ENCODE results near the gene CRYGN. TPM values are rescaled to one million over a fixed set of nuclear protein-coding genes. Genes with fewer than 3 reads are reported as not detected.

Gene CRYGN
- polyA plus RNA-seq, 1 of the 3 experiments (the other 2 are of a cell fraction) = not detected

DNA sequence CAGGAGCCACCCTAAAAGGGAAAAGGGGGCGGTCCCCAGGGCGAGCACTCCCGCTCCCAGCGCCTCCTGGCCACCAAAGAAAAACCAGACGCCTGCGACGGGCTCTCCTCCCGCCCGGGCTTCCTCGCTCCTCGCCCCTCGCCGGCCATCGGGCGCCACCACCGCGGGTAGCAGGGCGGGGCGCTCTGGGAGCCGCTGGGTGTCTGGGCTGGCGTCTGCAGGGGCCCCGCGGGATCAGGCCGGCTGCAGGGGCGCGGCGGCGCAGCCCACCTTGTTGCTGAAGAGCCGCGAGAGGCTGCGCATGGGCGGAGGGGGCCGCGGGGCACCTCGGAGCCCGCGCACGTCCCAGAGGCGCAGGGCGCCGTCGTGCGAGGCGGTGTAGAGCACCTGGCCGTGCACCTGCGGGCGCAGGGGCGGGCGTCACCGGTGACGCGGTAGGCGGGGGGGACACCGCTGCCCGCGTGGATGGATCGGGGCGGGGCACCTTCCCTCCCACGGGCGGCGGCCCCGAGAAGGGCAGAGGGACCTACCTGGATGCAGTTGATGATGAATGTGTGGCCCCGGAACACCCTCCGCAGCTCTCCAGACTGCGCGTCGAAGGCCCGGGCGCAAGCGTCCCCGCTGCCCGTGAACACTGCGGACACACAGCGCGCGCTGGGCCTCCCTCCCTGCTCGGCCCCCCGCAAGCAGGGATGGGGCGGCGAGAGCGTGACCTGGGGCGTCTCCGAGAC, 58.4 kb downstream of the CRYGN start:
- H3K4me2 ChIP-seq = no peak overlapping the region
- no peaks in the 10 kb centered on the region for H3K9me3 ChIP-seq
- no peaks in the 10 kb centered on the region for H3K79me2 ChIP-seq (ENCODE audit: insufficient read depth)
- H3K27ac ChIP-seq (ENCODE audit: low read depth in 2 of 2, low read length in 1 of 2) = no peak overlapping the region
- WGBS (ENCODE audit: low lambda C conversion rate) = 69% methylated on average over 34 of the region's 83 CpGs
- TF ChIP-seq SIN3A (IDR thresholded peaks at IDR 0.05; ENCODE audit: borderline replicate concordance, low read depth, low read length) = no peak
- TF ChIP-seq GABPA (IDR thresholded peaks at IDR 0.05; ENCODE audit: low read depth) = no peak
- no peak for TF ChIP-seq IRF3 (IDR thresholded peaks at IDR 0.05; ENCODE audit: low read depth, low read length)
- TF ChIP-seq SMC3 (IDR thresholded peaks at IDR 0.05; ENCODE audit: low read depth, low read length) = no peak
- TF ChIP-seq JUND (IDR thresholded peaks at IDR 0.05) = no peak
- no peak for TF ChIP-seq EZH2phosphoT487 (IDR thresholded peaks at IDR 0.05; ENCODE audit: borderline replicate concordance, low read depth)
- peaks cover 4% of the 10 kb centered on the region for H3F3A ChIP-seq (replicated peaks; ENCODE audit: insufficient read depth)
- no peaks in the 10 kb centered on the region for H4K20me1 ChIP-seq (ENCODE audit: insufficient read depth)
- H3K9ac ChIP-seq = no peak overlapping the region
- no peaks in the 10 kb centered on the region for H3K27me3 ChIP-seq (ENCODE audit: insufficient read depth)
- POLR2A ChIA-PET = no interaction called here
- H2AFZ ChIP-seq (ENCODE audit: low read depth) = no peak overlapping the region
- CTCF ChIA-PET = interaction anchor here (1.4 kb wide), 1 partner anchor 13 kb away, joined by 4 read pairs; no protein-coding TSS in a partner anchor
- peaks cover 15 to 28% of the 10 kb centered on the region in 2 experiments for H3K36me3 ChIP-seq (replicated peaks in 1 of 2; ENCODE audit: control insufficient read depth in 1 of 2, insufficient read depth in 2 of 2, low read length in 1 of 2)
- peak; percentile 77 for DNase-seq
- H3K4me1 ChIP-seq (ENCODE audit: control insufficient read depth in 1 of 2, insufficient read depth in 2 of 2, low read depth in 1 of 2, low read length in 1 of 2) = no peaks in the 10 kb centered on the region; a peak in 1 of 4 replicates
- H3K9me2 ChIP-seq = no peaks in the 10 kb centered on the region
- no peak overlapping the region for H3K4me3 ChIP-seq (ENCODE audit: low read depth in 2 of 2, low read length in 1 of 2)

- H3K9me3 ChIP-seq = no peaks in the 10 kb centered on the region
- H3K79me2 ChIP-seq (ENCODE audit: insufficient read depth) = no peaks in the 10 kb centered on the region
- no peak overlapping the region for H3K4me2 ChIP-seq
- no peaks in the 10 kb centered on the region; a peak in 1 of 4 replicates for H3K4me1 ChIP-seq (ENCODE audit: control insufficient read depth in 1 of 2, insufficient read depth in 2 of 2, low read depth in 1 of 2, low read length in 1 of 2)
- no peak overlapping the region for H3K27ac ChIP-seq (ENCODE audit: low read depth in 2 of 2, low read length in 1 of 2)
- POLR2A ChIA-PET = no interaction called here
- peak; percentile 52 for DNase-seq
- WGBS (ENCODE audit: low lambda C conversion rate) = 86% methylated on average over 7 of the region's 7 CpGs
- H3K9ac ChIP-seq = no peak overlapping the region
- peaks cover 4% of the 10 kb centered on the region for H3F3A ChIP-seq (replicated peaks; ENCODE audit: insufficient read depth)
- TF ChIP-seq, protein P1, sequence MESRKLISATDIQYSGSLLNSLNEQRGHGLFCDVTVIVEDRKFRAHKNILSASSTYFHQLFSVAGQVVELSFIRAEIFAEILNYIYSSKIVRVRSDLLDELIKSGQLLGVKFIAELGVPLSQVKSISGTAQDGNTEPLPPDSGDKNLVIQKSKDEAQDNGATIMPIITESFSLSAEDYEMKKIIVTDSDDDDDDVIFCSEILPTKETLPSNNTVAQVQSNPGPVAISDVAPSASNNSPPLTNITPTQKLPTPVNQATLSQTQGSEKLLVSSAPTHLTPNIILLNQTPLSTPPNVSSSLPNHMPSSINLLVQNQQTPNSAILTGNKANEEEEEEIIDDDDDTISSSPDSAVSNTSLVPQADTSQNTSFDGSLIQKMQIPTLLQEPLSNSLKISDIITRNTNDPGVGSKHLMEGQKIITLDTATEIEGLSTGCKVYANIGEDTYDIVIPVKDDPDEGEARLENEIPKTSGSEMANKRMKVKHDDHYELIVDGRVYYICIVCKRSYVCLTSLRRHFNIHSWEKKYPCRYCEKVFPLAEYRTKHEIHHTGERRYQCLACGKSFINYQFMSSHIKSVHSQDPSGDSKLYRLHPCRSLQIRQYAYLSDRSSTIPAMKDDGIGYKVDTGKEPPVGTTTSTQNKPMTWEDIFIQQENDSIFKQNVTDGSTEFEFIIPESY (IDR thresholded peaks at IDR 0.05; ENCODE audit: borderline replicate concordance, low read depth) = no peak
- TF ChIP-seq GATA2 (CRISPR knock-in tag; IDR thresholded peaks at IDR 0.05) (no peak), SMC3 (IDR thresholded peaks at IDR 0.05; ENCODE audit: low read depth, low read length) (no peak), RCOR1 (IDR thresholded peaks at IDR 0.05; ENCODE audit: low read length) (no peak), PBX3 (IDR thresholded peaks at IDR 0.05) (no peak), YY1 (IDR thresholded peaks at IDR 0.05; ENCODE audit: low read depth) (no peak), EP300 (IDR thresholded peaks at IDR 0.05; ENCODE audit: borderline replicate concordance in 1 of 2, low read depth in 1 of 2, low read length in 1 of 2) (no peak), FOSL2 (IDR thresholded peaks at IDR 0.05; ENCODE audit: borderline replicate concordance, low read depth) (no peak), TCF12 (IDR thresholded peaks at IDR 0.05) (no peak), RXRA (IDR thresholded peaks at IDR 0.05; ENCODE audit: borderline replicate concordance, low read depth) (no peak), FOXM1 (IDR thresholded peaks at IDR 0.05; ENCODE audit: low read depth) (no peak), NRF1 (IDR thresholded peaks at IDR 0.05; ENCODE audit: low read depth, low read length) (no peak)
- TF ChIP-seq, protein P2, sequence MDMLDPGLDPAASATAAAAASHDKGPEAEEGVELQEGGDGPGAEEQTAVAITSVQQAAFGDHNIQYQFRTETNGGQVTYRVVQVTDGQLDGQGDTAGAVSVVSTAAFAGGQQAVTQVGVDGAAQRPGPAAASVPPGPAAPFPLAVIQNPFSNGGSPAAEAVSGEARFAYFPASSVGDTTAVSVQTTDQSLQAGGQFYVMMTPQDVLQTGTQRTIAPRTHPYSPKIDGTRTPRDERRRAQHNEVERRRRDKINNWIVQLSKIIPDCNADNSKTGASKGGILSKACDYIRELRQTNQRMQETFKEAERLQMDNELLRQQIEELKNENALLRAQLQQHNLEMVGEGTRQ (IDR thresholded peaks at IDR 0.05; ENCODE audit: borderline replicate concordance, low read depth, low read length) = no peak
- H3K27me3 ChIP-seq (ENCODE audit: insufficient read depth) = no peaks in the 10 kb centered on the region
- no peak overlapping the region for H3K4me3 ChIP-seq (ENCODE audit: low read depth in 2 of 2, low read length in 1 of 2)
- no peaks in the 10 kb centered on the region for H3K9me2 ChIP-seq
- CTCF ChIA-PET = interaction anchor here (1.4 kb wide), 1 partner anchor 12 kb away, joined by 4 read pairs; no protein-coding TSS in a partner anchor
- H2AFZ ChIP-seq (ENCODE audit: low read depth) = no peak overlapping the region
- H4K20me1 ChIP-seq (ENCODE audit: insufficient read depth) = no peaks in the 10 kb centered on the region
- H3K36me3 ChIP-seq (replicated peaks in 1 of 2; ENCODE audit: control insufficient read depth in 1 of 2, insufficient read depth in 2 of 2, low read length in 1 of 2) = peaks cover 15 to 33% of the 10 kb centered on the region in 2 experiments
Observed at GRCh38 chr7:151381098-151381347, 58.9 kb downstream of the CRYGN start.

All from SK-N-SH (cell line).